Breast epithelium (tissue), 3 donors: ENCODE measurements around the gene TLE6.

ENCODE experiments used
- CTCF ChIP-seq, 3 donors: fragments of 450-650 bp; IDR thresholded peaks; one replicate each; pipeline ENCODE4 v1.5.1; 2016 to 2017; ENCODE audit warnings: antibody characterized with exemption in 3 of 3, mild to moderate bottlenecking in 3 of 3, moderate library complexity in 3 of 3
- POLR2A ChIP-seq: fragments of 450-650 bp; IDR thresholded peaks from one replicate; pipeline ENCODE4 v1.6.1; 2016; ENCODE audit warnings: antibody characterized with exemption, mild to moderate bottlenecking, moderate library complexity
- POLR2AphosphoS5 ChIP-seq, 3 donors: sonication (generic); formaldehyde crosslinking; IDR thresholded peaks; one replicate each; pipeline ENCODE4 v1.6.1; 2017; ENCODE audit warnings: antibody characterized with exemption in 3 of 3

- no peak for TF ChIP-seq CTCF (IDR thresholded peaks at IDR 0.05)
- no peak for TF ChIP-seq POLR2AphosphoS5 (IDR thresholded peaks at IDR 0.05)
- TF ChIP-seq POLR2A, result no peak
Measured at GRCh38 chr19:3006075-3006767, 28.9 kb downstream of the TLE6 start.
